ENCODE measurements around the gene PERCC1. TPM values are rescaled to one million over a fixed set of nuclear protein-coding genes. Genes with fewer than 3 reads are reported as not detected.

The PERCC1 gene
- total and polyA plus RNA-seq, 2 donors from 2014 or later, result not detected

GRCh38 chr16:1469693-1470201 is 38.9 kb downstream of the PERCC1 start:
- Histone ChIP-seq H3K4me1 (ENCODE audit: control insufficient read depth in 2 of 3, insufficient read depth in 2 of 3, low read depth in 1 of 3, low read length in 3 of 3) (peaks cover 0 to 26% (median 0%) of the 10 kb centered on the region in 3 donors), H3K9me3 (ENCODE audit: control insufficient read depth in 2 of 3, insufficient read depth in 1 of 3, low read length in 3 of 3) (no peaks in the 10 kb centered on the region), H3K9ac (ENCODE audit: low read length in 3 of 3) (no peak overlapping the region), H3K27me3 (ENCODE audit: control insufficient read depth, insufficient read depth, low read length) (no peaks in the 10 kb centered on the region), H3K27ac (ENCODE audit: low read depth in 2 of 2, low read length in 2 of 2) (no peak overlapping the region), H3K4me3 (ENCODE audit: low read length in 3 of 3) (no peak overlapping the region), H3K36me3 (ENCODE audit: control insufficient read depth in 2 of 3, insufficient read depth in 3 of 3, low read length in 3 of 3) (no peaks in the 10 kb centered on the region)
- TF ChIP-seq CTCF (IDR thresholded peaks at IDR 0.05; ENCODE audit: borderline replicate concordance, extremely low read depth, insufficient read depth), result no peak
- FAIRE-seq (no peak), DNase-seq (peak in 2 of 5 donors; percentile 10 to 41)
- intact Hi-C loops (cut with DNase I), result no loop called here

GRCh38 chr16:1470481-1471251 is 39.8 kb downstream of the PERCC1 start:
- Histone ChIP-seq H3K4me1 (ENCODE audit: control insufficient read depth in 2 of 3, insufficient read depth in 2 of 3, low read depth in 1 of 3, low read length in 3 of 3) (peaks cover 0 to 29% (median 0%) of the 10 kb centered on the region in 3 donors), H3K9me3 (ENCODE audit: control insufficient read depth in 2 of 3, insufficient read depth in 1 of 3, low read length in 3 of 3) (no peaks in the 10 kb centered on the region), H3K27me3 (ENCODE audit: control insufficient read depth, insufficient read depth, low read length) (no peaks in the 10 kb centered on the region), H3K9ac (ENCODE audit: low read length in 3 of 3) (no peak overlapping the region), H3K27ac (ENCODE audit: low read depth in 2 of 2, low read length in 2 of 2) (peak overlapping the region in 1 of 2 donors; percentile 25), H3K4me3 (ENCODE audit: low read length in 3 of 3) (no peak overlapping the region), H3K36me3 (ENCODE audit: control insufficient read depth in 2 of 3, insufficient read depth in 3 of 3, low read length in 3 of 3) (no peaks in the 10 kb centered on the region)
- DNase-seq (no peak), FAIRE-seq (no peak)
- TF ChIP-seq CTCF (IDR thresholded peaks at IDR 0.05; ENCODE audit: borderline replicate concordance, extremely low read depth, insufficient read depth), result no peak
- intact Hi-C loops (cut with DNase I), result no loop called here

GRCh38 chr16:1471569-1472194 is 40.8 kb downstream of the PERCC1 start:
- DNase-seq (no peak), FAIRE-seq (no peak)
- H3K4me1 ChIP-seq (ENCODE audit: control insufficient read depth in 2 of 3, insufficient read depth in 2 of 3, low read depth in 1 of 3, low read length in 3 of 3), result peaks cover 0 to 30% (median 0%) of the 10 kb centered on the region in 3 donors

More at GRCh38 chr16:1471569-1472194, 40.8 kb downstream of the PERCC1 start:
- intact Hi-C loops (cut with DNase I), result no loop called here
- Histone ChIP-seq H3K9ac (ENCODE audit: low read length in 3 of 3) (no peak overlapping the region), H3K9me3 (ENCODE audit: control insufficient read depth in 2 of 3, insufficient read depth in 1 of 3, low read length in 3 of 3) (no peaks in the 10 kb centered on the region), H3K27me3 (ENCODE audit: control insufficient read depth, insufficient read depth, low read length) (no peaks in the 10 kb centered on the region), H3K36me3 (ENCODE audit: control insufficient read depth in 2 of 3, insufficient read depth in 3 of 3, low read length in 3 of 3) (no peaks in the 10 kb centered on the region), H3K27ac (ENCODE audit: low read depth in 2 of 2, low read length in 2 of 2) (peak overlapping the region in 1 of 2 donors; percentile 9), H3K4me3 (ENCODE audit: low read length in 3 of 3) (no peak overlapping the region)
- no peak for TF ChIP-seq CTCF (IDR thresholded peaks at IDR 0.05; ENCODE audit: borderline replicate concordance, extremely low read depth, insufficient read depth)

All from kidney (tissue), 14 donors.